CD14-positive monocyte (primary cell): Measurements from ENCODE around the gene KIF3B. TPM values are rescaled to one million over a fixed set of nuclear protein-coding genes. Genes with fewer than 3 reads are reported as not detected.

Experiments used
- DNase-seq, 3 donors: peaks; one replicate each; pipeline ENCODE4 v3.0.0-alpha.2; 2011 to 2022
- H2AFZ ChIP-seq: 2 replicates; pipeline ENCODE4 v1.6.0; 2012; ENCODE audit warnings: mild to moderate bottlenecking, low read depth, low read length, inconsistent platforms; ENCODE audit not compliant: insufficient read depth, poor library complexity, severe bottlenecking
- H3K27ac ChIP-seq, 2 donors: 1 replicate in 1 of 2; 2 replicates in 1 of 2; pipeline ENCODE4 v1.5.1; 2012 to 2013; ENCODE audit warnings: low read length in 2 of 2, control low read depth in 1 of 2, inconsistent platforms in 1 of 2, low read depth in 1 of 2, mild to moderate bottlenecking in 1 of 2
- H3K27me3 ChIP-seq, 2 donors: one replicate each; pipeline versions ENCODE4 v1.6.0 to v1.6.1; 2011 to 2013; ENCODE audit warnings: low read length in 2 of 2; ENCODE audit not compliant: control insufficient read depth in 2 of 2, insufficient read depth in 2 of 2
- H3K36me3 ChIP-seq, 2 donors: replicated peaks in 1 of 2; 1 replicate in 1 of 2; 2 replicates in 1 of 2; pipeline versions ENCODE4 v1.5.1 to v1.6.1; 2012 to 2013; ENCODE audit warnings: low read length in 2 of 2, control low read depth in 1 of 2, inconsistent platforms in 1 of 2, mild to moderate bottlenecking in 1 of 2; ENCODE audit not compliant: insufficient read depth in 2 of 2, control insufficient read depth in 1 of 2
- H3K4me1 ChIP-seq, 2 donors: 1 replicate in 1 of 2; 2 replicates in 1 of 2; pipeline versions ENCODE4 v1.5.1 to v1.6.1; 2012 to 2013; ENCODE audit warnings: low read length in 2 of 2, control low read depth in 1 of 2, inconsistent platforms in 1 of 2, mild to moderate bottlenecking in 1 of 2, moderate library complexity in 1 of 2; ENCODE audit not compliant: insufficient read depth in 2 of 2, control insufficient read depth in 1 of 2
- H3K4me2 ChIP-seq: replicated peaks from 2 replicates; pipeline ENCODE3; 2012; ENCODE audit warnings: low read length, moderate library complexity, mild to moderate bottlenecking; ENCODE audit not compliant: poor library complexity, severe bottlenecking; ENCODE audit errors: extremely low read depth
- H3K4me3 ChIP-seq, 3 experiments: fragments of 200-600 bp in 1 of 3; sonication (generic) in 1 of 3; replicated peaks in 1 of 3; 1 replicate in 2 of 3; 2 replicates in 1 of 3; pipeline ENCODE4 v1.5.1; 2011 to 2013; ENCODE audit warnings: low read length in 3 of 3, mild to moderate bottlenecking in 3 of 3, control low read depth in 2 of 3, low read depth in 2 of 3, inconsistent platforms in 1 of 3, moderate library complexity in 1 of 3
- H3K79me2 ChIP-seq: 2 replicates; pipeline ENCODE4 v1.6.0; 2012; ENCODE audit warnings: mild to moderate bottlenecking, control low read depth, inconsistent platforms, low read length, moderate library complexity; ENCODE audit not compliant: insufficient read depth
- H3K9ac ChIP-seq: 2 replicates; pipeline ENCODE4 v1.6.0; 2017; ENCODE audit warnings: low read length, mild to moderate bottlenecking; ENCODE audit not compliant: insufficient read depth, poor library complexity, severe bottlenecking
- H3K9me3 ChIP-seq, 2 donors: replicated peaks in 1 of 2; 1 replicate in 1 of 2; 2 replicates in 1 of 2; pipeline versions ENCODE4 v1.5.1 to v1.6.1; 2012 to 2013; ENCODE audit warnings: low read length in 2 of 2, control low read depth in 1 of 2; ENCODE audit not compliant: control insufficient read depth in 1 of 2, insufficient read depth in 1 of 2
- H4K20me1 ChIP-seq: 2 replicates; pipeline ENCODE4 v1.6.0; 2012; ENCODE audit warnings: mild to moderate bottlenecking, low read length, control low read depth, moderate library complexity; ENCODE audit not compliant: insufficient read depth
- H3K27ac Mint-ChIP-seq, 7 donors: one replicate each; pipeline ENCODE4 v1.8.0; 2020; ENCODE audit warnings: mild to moderate bottlenecking in 7 of 7, mixed read lengths in 7 of 7, moderate library complexity in 6 of 7, inconsistent platforms in 2 of 7
- H3K27me3 Mint-ChIP-seq, 3 donors: one replicate each; pipeline ENCODE4 v1.8.0; 2021 to 2022; ENCODE audit warnings: low read depth in 3 of 3, mild to moderate bottlenecking in 3 of 3, mixed read lengths in 3 of 3, moderate library complexity in 3 of 3, inconsistent platforms in 1 of 3
- H3K36me3 Mint-ChIP-seq, 2 donors: one replicate each; pipeline ENCODE4 v1.8.0; 2020; ENCODE audit warnings: mixed read lengths in 2 of 2, inconsistent platforms in 1 of 2, mild to moderate bottlenecking in 1 of 2
- H3K4me1 Mint-ChIP-seq: one replicate; pipeline ENCODE4 v1.8.0; 2020; ENCODE audit warnings: mild to moderate bottlenecking, mixed read lengths
- H3K4me3 Mint-ChIP-seq, 2 donors: one replicate each; pipeline ENCODE4 v1.8.0; 2020; ENCODE audit warnings: mild to moderate bottlenecking in 2 of 2, mixed read lengths in 2 of 2, moderate library complexity in 1 of 2
- H3K9me3 Mint-ChIP-seq, 7 donors: one replicate each; pipeline ENCODE4 v1.8.0; 2020 to 2022; ENCODE audit warnings: mixed read lengths in 7 of 7, mild to moderate bottlenecking in 6 of 7, moderate library complexity in 6 of 7, inconsistent platforms in 2 of 7
- WGBS: methylation state at CpG from one replicate; pipeline ENCODE4 v1.1.5; 2013; ENCODE audit warnings: missing lambda C conversion rate; ENCODE audit not compliant: insufficient coverage; 5-methylcytosine and 5-hydroxymethylcytosine counted together
- intact Hi-C, 2 donors: fragments of 100-400 bp; cut with micrococcal nuclease; formaldehyde crosslinking; loops; one replicate each; pipeline versions ENCODE4 v1.15.0 to v1.15.1; 2023
- polyA plus RNA-seq, 3 donors: library from polyadenylated mRNA; depleted of rRNA in 1 of 3; unstranded in 2 of 3; stranded (reverse) in 1 of 3; fragments of 300-500 nt in 2 of 3; fragments of >200 nt in 1 of 3; fragmentation: Illumina TruSeq in 2 of 3; gene quantifications; 1 replicate in 2 of 3; 2 replicates in 1 of 3; pipeline ENCODE4 v1.2.3, GENCODE V29; 2012 to 2021
- TF ChIP-seq, protein P1 (sequence below): fragments of 200-600 bp; IDR thresholded peaks from one replicate; pipeline ENCODE4 v1.8.0; 2022; ENCODE audit warnings: antibody characterized with exemption, mild to moderate bottlenecking

The KIF3B gene
- polyA plus RNA-seq, 3 donors = 1.5 to 7.5 (median 3.4) TPM

DNA sequence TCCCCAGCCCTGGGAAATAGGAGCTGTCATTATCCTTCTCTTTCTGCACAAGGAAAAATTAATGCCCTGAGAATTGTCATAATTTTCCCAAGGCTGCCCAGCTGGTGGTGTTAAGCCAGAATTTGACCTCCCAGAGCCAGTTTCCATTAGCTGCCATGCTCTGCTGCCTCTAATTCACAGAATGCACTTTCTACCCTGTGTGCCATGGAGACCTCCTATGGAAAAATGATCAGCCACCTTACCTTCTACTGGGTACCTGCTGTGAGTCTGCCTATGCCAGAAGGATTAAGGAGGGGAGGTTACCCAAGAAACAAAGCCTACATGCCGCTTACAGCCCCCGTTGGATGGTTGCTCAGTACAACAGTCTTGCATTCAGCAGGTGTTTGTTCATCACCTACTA is 40.6 kb upstream of the KIF3B start:
- Histone ChIP-seq H4K20me1 (no peaks in the 10 kb centered on the region), H3K27ac (no peak overlapping the region), H3K27me3 (no peaks in the 10 kb centered on the region), H3K4me1 (peaks cover 44 to 58% of the 10 kb centered on the region in 2 donors), H3K9me3 (no peaks in the 10 kb centered on the region), H3K9ac (no peak overlapping the region), H3K79me2 (no peaks in the 10 kb centered on the region), H3K4me3 (no peak overlapping the region), H3K36me3 (peaks cover 16 to 32% of the 10 kb centered on the region in 2 donors), H3K4me2 (no peak overlapping the region), H2AFZ (no peak overlapping the region)
- H3K27ac Mint-ChIP-seq = no peak overlapping the region
- no peak overlapping the region for H3K4me3 Mint-ChIP-seq
- H3K4me1 Mint-ChIP-seq = peaks cover 53% of the 10 kb centered on the region
- H3K27me3 Mint-ChIP-seq = peaks cover 0 to 2% (median 0%) of the 10 kb centered on the region in 3 donors
- no peak for DNase-seq
- TF ChIP-seq, protein P1, sequence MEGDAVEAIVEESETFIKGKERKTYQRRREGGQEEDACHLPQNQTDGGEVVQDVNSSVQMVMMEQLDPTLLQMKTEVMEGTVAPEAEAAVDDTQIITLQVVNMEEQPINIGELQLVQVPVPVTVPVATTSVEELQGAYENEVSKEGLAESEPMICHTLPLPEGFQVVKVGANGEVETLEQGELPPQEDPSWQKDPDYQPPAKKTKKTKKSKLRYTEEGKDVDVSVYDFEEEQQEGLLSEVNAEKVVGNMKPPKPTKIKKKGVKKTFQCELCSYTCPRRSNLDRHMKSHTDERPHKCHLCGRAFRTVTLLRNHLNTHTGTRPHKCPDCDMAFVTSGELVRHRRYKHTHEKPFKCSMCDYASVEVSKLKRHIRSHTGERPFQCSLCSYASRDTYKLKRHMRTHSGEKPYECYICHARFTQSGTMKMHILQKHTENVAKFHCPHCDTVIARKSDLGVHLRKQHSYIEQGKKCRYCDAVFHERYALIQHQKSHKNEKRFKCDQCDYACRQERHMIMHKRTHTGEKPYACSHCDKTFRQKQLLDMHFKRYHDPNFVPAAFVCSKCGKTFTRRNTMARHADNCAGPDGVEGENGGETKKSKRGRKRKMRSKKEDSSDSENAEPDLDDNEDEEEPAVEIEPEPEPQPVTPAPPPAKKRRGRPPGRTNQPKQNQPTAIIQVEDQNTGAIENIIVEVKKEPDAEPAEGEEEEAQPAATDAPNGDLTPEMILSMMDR = no peak
- H3K36me3 Mint-ChIP-seq = peaks cover 39 to 46% of the 10 kb centered on the region in 2 donors
- H3K9me3 Mint-ChIP-seq = peaks cover 0 to 2% (median 0%) of the 10 kb centered on the region in 7 donors
- WGBS = no CpG with 5 or more reads among the region's 2 CpGs
- intact Hi-C loops = no loop called here

DNA sequence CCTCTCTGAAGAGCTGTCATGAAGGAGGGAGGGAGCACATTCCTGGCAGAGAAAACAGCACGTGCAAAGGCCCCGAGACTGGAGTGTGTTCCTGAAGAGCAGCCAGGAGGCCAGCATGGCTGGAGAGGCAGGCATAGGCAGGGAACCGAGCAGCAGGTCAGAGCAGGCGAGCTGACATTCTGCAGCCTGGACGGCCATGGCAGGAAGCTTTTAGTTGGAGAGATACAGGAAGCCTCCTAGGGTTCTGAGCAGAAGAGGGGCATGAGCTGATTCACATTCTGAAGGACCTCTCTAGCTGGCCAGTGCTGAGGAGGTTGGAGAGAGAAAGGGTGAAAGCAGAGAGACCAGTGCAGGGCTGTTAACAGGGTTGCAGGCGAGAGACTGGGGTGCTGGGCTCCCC is 40.0 kb upstream of the KIF3B start:
- Mint-ChIP-seq H3K27ac (peak overlapping the region in 1 of 7 donors; percentile 60), H3K9me3 (peaks cover 0 to 2% (median 0%) of the 10 kb centered on the region in 7 donors), H3K27me3 (no peaks in the 10 kb centered on the region), H3K4me3 (no peak overlapping the region), H3K4me1 (peaks cover 47% of the 10 kb centered on the region), H3K36me3 (peaks cover 37 to 41% of the 10 kb centered on the region in 2 donors)
- Histone ChIP-seq H3K4me2 (no peak overlapping the region), H3K27ac (no peak overlapping the region), H3K4me1 (peaks cover 38 to 52% of the 10 kb centered on the region in 2 donors), H3K79me2 (no peaks in the 10 kb centered on the region), H3K9me3 (no peaks in the 10 kb centered on the region), H2AFZ (no peak overlapping the region), H3K27me3 (no peaks in the 10 kb centered on the region), H3K9ac (no peak overlapping the region), H3K4me3 (no peak overlapping the region), H4K20me1 (no peaks in the 10 kb centered on the region), H3K36me3 (peaks cover 16 to 32% of the 10 kb centered on the region in 2 donors)
- WGBS = 99% methylated on average over 5 of the region's 6 CpGs
- no peak for DNase-seq
- TF ChIP-seq, protein P1 = no peak
- intact Hi-C loops = no loop called here
